ENCODE results near the gene PANK3.
"Not testable (repeated sequence)": the region's sequence is repeated elsewhere in the genome, so short reads cannot be mapped to it uniquely, and the experiment has no call there.

Gene PANK3

DNA sequence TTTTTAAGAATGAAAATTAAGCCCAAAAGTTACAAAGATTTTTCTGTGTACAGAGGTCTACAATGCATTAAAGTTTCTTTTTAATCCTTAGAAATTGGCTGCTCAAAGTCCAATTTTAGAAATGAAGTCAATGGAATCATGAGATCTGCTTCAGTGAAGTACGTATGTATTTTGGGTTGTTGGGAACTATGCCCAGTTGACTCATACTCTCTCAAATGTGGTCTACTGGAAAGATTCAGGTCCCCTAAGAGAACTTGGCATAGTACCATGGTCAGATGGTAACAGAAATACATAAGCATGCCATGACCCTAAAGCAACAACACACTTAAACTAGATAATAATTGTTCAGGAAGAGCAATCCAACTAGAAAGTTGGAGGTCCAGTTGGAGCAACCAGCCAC is 27.0 kb downstream of the PANK3 start:
- no peak for DNase-seq (ENCODE audit: low read depth in 3 of 3)

DNA sequence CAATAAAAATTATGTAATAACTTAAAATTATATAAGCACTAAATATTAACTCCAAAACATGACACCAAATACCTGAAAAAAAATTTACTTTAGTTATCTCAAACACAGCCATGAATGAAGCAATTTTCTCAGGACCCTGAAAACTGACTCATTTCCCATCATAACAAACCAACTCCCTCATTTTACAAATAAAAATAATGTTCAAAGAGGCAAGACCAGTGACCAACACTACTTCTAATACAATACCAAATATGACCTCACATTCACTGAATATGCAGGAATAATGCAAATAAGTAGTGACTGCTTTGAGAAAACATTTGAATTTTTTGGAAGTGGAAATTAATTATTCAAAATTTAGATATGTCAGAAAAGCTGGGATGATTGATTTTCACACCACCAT is 28.5 kb downstream of the PANK3 start:
- no peak for DNase-seq (ENCODE audit: low read depth in 3 of 3)

DNA sequence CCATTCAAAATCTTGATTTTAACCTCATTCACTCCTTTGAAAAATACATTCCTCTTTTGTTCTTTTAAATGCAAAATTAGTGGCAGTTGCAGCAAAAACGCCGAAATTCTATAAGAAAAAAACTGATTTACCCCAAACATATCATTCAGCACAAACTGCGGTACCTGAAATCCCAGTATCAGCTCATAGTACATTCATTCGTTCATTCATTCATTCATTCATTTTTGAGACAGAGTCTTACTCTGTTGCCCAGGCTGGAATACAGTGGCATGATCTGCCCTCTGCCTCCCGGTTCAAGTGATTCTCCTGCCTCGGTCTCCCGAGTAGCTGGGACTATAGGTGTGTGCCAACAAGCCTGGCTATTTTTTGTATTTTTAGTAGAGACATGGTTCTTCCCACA is 29.6 kb downstream of the PANK3 start:
- DNase-seq (ENCODE audit: low read depth in 3 of 3): no peak

DNA sequence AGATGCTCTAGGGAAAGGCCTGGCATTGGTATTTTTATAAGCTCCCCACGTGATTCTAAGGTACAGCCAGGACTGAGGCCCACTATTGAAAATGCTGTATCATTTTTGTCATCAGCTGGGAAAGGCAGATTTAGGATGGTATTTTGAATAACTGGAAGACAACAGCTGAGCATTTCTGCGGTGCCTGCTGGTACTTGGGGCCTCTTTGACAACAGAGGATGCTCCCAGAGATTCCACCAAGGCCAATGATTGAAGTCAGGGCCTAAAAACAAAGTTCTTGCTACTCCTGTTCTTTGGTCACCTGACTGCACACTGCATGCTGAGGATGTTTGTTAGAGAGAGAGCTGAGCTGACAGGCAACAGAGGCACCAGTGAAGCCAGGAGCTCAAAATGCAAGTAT is 42.0 kb downstream of the PANK3 start:
- DNase-seq (ENCODE audit: low read depth in 3 of 3): no peak

DNA sequence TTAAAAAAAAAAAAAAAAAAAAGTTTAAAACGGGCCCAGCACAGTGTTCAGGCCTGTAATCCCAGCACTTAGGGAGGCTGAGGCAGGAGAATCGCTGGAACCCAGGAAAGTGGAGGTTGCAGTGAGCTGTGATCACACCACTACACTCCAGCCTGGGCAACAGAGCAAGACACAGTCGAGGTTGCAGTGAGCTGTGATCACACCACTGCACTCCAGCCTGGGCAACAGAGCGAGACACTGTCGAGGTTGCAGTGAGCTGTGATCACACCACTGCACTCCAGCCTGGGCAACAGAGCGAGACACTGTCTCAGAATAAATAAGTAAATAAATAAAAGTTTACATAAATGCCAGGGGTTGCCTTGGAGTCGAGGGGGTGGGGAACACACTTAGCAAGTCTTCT is 44.8 kb downstream of the PANK3 start:
- DNase-seq (ENCODE audit: low read depth in 3 of 3): not testable (repeated sequence)

DNA sequence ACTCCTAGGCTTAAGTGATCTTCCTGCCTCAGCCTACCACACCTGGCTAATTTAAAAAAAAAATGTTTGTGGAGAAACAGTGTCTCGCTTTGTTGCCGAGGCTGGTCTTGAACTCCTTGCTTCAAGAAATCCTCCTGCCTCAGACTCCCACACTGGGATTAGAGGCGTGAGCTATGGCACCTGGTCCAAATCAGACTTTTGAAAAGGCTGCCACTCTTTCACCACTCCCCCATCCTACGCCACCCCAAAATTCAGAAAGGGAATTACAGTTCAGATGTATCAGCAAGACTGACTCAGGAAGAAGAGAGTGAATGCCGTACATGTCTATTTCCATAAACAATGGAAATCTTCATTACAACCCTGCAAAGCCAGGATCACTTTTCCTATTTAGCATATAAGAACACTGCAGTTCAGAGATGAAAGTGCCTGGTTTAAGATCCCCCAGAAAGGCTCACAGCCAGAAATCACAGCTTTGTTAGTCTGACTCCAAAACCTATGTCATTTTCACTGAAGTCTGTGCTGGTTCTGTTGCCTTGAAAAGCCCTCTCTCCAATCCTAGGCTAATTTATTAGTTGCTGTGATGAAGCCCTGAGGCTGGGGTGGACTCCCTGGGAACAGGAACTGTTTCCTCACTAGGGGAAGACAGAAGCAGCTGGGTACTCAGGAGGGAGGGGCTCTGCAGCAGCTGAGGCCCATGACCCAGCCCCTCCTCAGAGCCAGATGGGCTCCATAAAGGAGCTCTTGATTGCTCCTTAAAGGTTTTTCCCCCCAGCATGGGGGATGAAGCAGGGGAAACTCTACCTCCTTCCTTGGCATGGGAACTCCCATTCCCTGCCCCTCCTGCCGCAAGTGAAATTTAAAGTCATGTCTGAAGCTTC is 46.9 kb downstream of the PANK3 start:
- no peak for DNase-seq (ENCODE audit: low read depth in 3 of 3)

DNA sequence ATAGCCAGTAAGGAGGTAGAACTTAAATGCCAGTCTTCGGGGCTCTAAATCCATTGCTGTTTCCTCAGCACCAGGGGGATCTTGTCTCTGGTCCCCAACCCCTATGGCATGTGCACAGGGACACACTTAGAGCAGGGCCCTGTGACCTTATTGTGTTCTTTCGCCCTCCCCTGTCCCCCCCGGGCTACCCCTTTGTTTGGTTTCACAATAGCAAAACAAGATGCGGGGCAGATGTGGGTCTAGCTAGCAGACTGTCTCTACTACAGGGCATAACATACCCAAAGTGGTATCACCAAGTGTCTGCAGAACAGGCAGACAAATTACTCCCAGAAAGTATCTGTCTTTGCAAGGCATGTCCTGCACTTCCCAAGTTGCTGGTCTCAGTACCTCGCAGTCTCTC is 48.0 kb downstream of the PANK3 start:
- no peak for DNase-seq (ENCODE audit: low read depth in 3 of 3)

DNA sequence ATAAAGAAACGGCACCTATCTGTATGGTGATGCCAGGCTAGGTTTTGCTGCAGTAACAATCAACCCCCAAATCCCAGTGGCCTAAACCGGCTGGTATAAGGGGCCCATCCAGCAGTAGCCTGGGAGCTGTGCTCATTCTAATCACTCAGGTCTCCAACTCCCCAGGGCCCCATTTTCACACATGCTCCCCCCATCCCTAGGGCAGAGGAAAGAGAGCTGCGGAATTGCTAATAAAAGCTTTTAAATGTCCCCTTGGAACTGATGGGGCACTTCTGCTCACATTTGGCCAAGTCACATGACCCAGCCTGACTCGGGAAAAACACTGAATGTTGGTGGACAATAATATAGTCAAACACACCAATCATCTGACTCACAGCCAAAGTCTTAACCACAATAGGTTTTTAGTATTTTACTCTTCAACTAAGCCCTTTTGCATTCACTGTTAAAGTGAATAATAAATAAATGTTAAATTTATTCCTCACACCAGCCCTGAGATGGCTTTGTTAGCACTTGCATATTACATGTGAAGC is 48.5 kb downstream of the PANK3 start:
- no peak for DNase-seq (ENCODE audit: low read depth in 3 of 3)

DNA sequence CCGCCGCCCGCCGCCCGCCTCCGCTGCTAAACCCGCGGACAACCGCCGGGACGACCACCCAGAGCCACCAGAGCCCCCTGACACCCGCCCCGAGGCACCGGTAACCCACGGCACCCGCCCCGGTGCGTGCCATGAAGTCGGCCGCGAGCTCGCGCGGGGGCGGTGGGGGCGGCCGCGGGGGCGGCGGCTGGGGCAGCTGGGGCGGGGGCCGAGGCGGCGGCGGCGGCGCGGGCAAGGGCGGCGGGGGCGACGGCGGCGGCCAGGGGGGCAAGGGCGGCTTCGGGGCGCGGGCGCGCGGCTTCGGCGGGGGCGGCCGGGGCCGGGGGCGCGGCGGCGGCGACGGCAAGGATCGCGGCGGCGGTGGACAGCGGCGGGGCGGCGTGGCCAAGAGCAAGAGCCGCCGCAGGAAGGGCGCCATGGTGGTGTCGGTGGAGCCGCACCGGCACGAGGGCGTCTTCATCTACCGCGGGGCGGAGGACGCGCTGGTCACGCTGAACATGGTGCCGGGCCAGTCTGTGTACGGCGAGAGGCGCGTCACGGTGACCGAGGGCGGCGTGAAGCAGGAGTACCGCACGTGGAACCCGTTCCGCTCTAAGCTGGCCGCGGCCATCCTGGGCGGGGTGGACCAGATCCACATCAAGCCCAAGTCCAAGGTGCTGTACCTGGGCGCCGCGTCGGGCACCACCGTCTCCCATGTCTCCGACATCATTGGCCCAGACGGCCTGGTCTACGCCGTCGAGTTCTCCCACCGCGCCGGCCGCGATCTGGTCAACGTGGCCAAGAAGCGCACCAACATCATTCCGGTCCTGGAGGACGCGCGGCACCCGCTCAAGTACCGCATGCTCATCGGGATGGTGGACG is 49.6 kb downstream of the PANK3 start:
- no peak for DNase-seq (ENCODE audit: low read depth in 3 of 3)

DNA sequence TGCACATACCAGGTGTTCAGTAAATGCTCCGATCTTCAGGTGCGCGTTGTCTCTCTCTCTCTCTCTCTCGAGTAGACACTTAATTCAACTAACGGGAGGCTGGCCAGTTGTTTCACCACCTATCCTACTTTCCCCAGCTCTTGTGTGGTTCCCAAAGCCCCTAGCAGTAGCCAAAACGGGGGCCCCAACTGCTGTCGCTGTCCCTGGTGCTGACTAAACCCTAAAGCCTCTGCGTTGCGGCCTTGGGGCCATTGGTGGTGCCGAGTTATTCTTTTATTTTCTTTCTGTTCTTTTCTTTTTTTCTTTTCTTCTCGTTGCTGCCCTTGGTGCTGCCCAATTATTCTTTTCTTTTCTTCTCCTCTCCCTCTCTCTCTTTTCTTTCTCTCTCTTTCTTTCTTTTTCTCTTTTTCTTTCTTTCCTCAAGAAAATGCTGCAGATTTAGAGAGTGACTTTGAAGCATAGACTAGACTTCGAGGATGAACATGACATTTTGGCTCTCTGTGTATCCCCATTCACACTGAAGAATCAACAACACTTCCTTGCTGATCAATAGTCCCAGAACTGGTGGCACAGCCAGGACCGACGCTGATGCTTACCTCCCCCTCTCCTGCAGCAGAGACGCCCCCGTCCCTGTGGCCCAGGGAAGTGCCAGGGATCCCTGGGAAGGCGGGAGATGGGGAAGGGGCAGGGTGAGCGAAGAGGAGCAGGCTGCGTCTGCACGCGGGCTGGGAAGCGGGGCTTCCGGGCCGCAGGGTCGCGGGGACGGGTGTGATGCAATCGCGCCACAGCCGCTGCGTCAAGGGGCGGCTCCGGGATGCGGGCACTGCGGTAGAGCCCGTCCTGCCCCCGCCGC is 50.4 kb downstream of the PANK3 start, which contains the start of gene FBLL1:
Gene FBLL1 (plus strand): TSS at position 785 of the 853 bp plus-strand sequence. CDS start 200 bp downstream, outside the sequence.
- DNase-seq (ENCODE audit: low read depth in 3 of 3): peak in 2 of 3 experiments; percentile 14 to 28

DNA sequence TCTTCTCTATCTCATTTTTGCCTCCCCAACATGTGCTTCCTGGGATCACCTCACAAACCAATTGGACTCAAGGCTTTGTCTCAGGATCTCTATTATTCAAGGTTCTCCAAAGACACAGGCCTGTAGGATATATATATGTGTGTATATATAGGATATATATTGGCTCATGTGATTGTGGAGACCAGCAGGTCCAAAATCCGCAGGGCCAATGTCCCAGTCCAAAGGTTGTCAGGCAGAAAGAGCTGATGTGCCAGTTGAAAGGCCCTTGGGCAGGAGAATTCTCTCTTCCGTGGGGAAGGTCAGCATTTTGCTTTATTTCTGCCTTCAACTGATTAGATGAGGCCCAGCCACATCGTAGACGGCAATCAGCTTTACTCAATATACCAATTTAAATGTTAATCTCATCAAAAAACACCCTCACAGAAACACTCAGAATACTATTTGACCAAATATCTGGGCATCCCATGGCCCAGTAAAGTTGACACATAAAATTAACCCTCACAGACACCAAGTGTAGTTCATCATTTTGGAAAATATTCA is 51.3 kb downstream of the PANK3 start:
- no peak for DNase-seq (ENCODE audit: low read depth in 3 of 3)

DNA sequence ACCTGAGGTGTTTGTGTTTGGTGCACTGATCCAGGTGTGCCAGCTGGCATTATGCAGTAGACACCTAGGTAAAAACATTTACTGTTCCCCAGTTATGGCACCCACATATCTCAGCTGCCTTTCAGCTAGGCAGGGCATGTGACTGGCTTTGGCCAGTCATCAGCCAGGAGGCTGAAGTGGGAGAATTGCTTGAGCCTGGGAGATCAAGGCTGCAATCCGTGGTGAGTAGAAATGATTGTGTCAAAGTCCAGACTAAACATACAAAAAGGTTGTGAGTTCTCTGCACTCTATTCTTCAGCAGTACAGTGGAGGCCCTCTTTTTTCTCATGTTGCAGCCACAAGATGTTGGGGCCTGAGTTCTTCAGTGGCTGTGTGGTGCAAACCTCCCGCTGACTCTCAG is 53.3 kb downstream of the PANK3 start:
- DNase-seq (ENCODE audit: low read depth in 3 of 3): no peak

DNA sequence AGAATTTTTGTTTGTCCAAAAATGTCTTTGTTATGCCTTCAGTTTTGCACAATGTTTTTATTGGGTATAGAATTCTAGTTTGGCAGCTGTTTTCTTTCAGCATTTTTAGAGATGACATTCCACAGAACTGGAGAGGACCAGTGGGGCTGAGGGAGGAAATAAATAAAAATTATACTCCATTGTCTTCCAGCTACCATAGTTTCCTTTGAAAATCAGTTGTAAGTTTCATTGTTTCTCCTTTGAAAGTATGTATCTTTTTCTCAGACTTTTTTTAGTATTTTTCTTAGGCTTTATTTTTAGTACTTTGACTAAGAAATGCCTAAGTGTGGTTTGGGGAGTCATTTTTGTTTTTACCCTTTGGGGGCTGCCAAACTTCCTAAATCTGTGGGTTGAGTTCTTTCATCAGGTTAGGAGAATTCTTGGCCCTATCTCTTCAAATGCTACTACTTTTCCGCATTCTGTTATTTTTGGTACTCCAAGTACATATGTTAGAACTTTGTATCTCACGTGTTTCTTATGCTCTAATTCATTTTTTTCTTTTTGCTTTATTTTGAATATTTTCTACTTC is 65.2 kb downstream of the PANK3 start:
- no peak for DNase-seq (ENCODE audit: low read depth in 3 of 3)

DNA sequence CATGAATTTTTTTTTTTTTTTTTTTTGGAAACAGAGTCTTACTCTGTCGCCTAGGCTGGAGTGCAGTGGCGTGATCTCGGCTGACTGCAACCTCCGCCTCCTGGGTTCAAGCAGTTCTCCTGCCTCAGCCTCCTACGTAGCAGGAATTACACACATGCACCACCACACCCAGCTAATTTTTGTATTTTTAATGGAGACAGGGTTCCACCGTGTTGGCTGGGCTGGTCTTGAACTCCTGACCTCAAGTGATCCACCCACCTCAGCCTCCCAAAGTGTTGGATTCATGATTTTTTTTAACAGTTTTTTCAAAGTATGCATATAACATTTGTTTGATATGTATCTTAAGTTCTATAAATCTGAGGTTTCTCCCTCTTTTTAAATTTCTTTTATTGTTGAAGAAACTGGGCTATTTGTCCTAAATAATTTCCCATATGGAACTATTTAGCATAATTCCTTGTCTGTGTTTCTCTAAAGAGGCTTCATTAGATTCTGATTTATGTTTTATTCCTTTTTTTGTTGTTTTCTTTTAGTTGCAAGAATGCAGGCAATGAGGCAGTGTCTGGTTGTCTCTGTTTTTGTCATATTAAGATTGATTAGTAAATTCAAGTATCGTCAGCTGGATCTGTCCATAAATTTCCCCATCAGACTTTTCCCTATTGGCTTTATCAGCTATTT is 76.5 kb downstream of the PANK3 start:
- no peak for DNase-seq (ENCODE audit: low read depth in 3 of 3)

Data from stimulated activated CD4-positive, alpha-beta T cell treated with anti-CD3 and anti-CD28 coated beads, TNF-alpha, amount 100 ng/mL, for 24 hours (primary cell).